ENCODE measurements around the gene CRELD2.

The CRELD2 gene

DNA sequence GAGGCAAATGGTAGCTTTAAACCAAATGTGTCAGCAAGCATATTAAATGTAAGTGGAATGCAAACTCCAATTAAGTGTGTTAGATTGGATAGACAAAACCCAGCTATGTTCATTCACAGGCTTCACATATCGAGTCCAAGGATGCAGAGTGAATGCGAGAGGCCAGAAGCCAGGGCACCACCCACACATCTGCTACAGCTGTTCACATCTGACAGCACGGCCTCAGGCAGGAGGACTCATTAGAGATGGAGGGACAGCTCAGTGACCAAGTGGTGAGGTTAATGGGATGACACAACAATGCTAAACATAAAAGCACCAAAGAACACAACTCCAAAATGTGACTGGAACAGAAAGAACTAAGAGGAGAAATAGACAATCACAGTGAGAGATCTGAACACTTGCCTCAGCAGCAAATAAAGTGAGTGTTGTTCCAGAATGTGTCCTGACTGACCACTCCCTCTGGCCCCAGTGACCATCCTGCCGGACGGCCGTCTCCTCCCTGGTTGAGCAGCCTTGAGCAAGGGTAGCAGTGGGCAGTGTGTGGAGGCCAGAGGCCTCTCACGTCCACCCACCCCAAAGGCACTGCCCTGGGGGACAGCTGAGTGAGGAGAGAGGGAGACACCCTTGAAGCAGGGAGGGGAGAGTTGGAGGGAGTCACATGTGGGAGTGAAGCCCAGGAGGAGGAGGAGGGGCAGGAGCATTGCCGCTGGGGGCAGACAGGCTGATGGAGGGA lies 23.9 kb upstream of the CRELD2 start:
- Histone ChIP-seq H3K4me3 (ENCODE audit: low read depth, low read length) (no peak overlapping the region), H3K9ac (no peak overlapping the region), H2AFZ (no peak overlapping the region), H3K27me3 (ENCODE audit: control insufficient read depth, insufficient read depth, low read length) (no peaks in the 10 kb centered on the region), H3K9me3 (ENCODE audit: control insufficient read depth, low read length) (no peaks in the 10 kb centered on the region), H3K27ac (no peak overlapping the region), H3K79me2 (no peaks in the 10 kb centered on the region), H3K36me3 (ENCODE audit: control insufficient read depth, insufficient read depth, low read length) (no peaks in the 10 kb centered on the region), H3K4me1 (no peaks in the 10 kb centered on the region), H3K4me2 (ENCODE audit: low read length) (no peak overlapping the region)
- TF ChIP-seq, protein P1, sequence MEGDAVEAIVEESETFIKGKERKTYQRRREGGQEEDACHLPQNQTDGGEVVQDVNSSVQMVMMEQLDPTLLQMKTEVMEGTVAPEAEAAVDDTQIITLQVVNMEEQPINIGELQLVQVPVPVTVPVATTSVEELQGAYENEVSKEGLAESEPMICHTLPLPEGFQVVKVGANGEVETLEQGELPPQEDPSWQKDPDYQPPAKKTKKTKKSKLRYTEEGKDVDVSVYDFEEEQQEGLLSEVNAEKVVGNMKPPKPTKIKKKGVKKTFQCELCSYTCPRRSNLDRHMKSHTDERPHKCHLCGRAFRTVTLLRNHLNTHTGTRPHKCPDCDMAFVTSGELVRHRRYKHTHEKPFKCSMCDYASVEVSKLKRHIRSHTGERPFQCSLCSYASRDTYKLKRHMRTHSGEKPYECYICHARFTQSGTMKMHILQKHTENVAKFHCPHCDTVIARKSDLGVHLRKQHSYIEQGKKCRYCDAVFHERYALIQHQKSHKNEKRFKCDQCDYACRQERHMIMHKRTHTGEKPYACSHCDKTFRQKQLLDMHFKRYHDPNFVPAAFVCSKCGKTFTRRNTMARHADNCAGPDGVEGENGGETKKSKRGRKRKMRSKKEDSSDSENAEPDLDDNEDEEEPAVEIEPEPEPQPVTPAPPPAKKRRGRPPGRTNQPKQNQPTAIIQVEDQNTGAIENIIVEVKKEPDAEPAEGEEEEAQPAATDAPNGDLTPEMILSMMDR (IDR thresholded peaks at IDR 0.05): no peak

DNA sequence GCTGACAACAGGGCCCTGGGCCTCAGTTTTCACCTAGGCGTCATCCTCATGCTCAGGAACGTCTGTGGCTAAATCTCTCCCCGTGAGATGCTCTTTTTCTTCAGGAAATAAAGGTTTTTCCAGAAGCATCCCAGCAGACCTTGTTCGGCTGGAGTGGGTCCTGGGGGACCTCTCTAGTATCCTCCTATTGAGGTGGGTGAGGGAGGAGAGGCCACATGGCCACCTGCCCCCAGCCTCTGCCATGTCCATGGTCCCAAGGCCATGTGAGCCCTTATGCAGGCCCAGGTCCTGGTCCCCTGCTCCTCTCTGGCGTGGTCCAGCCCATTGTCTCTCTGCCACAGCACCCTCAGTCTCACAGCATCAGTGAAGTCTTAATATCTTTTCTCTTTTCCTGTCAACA lies 22.2 kb upstream of the CRELD2 start:
- TF ChIP-seq, protein P1 (IDR thresholded peaks at IDR 0.05): no peak
- Histone ChIP-seq H2AFZ (no peak overlapping the region), H3K4me2 (ENCODE audit: low read length) (no peak overlapping the region), H3K4me3 (ENCODE audit: low read depth, low read length) (no peak overlapping the region), H3K9me3 (ENCODE audit: control insufficient read depth, low read length) (no peaks in the 10 kb centered on the region), H3K79me2 (no peaks in the 10 kb centered on the region), H3K27ac (no peak overlapping the region), H3K9ac (no peak overlapping the region), H3K4me1 (no peaks in the 10 kb centered on the region), H3K36me3 (ENCODE audit: control insufficient read depth, insufficient read depth, low read length) (no peaks in the 10 kb centered on the region), H3K27me3 (ENCODE audit: control insufficient read depth, insufficient read depth, low read length) (no peaks in the 10 kb centered on the region)

DNA sequence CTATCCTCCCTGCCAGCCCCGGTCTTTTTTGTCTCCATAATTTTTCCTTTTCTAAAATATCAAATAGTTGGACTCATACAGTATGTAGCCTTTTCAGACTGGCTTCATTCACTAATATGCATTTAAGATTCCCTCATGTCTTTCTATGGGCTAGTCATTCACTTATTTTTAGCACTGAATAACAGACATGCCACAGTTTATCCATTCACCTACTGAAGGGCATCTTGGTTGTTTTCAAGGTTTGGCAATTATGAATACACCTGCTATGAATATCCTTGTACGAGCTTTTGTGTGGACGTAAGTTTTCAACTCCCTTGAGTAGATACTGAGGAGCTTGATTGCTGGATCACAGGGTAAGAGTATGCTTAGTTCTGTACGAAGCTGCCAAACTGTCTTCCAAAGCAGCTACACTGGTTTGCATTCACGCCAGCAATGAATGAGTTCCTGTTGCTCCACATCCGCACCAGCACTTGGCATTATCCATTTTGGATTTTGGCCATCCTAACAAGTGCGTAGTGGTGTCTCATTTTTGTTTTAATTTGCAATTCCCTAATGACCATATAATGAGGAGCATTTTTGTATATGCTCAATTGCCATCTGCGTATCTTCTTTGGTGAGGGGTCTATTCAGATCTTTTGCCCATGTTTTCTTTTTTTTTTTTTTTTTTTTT lies 21.3 kb upstream of the CRELD2 start:
- Histone ChIP-seq H3K9ac (no peak overlapping the region), H3K4me1 (no peaks in the 10 kb centered on the region), H3K4me3 (ENCODE audit: low read depth, low read length) (no peak overlapping the region), H3K79me2 (no peaks in the 10 kb centered on the region), H3K4me2 (ENCODE audit: low read length) (no peak overlapping the region), H2AFZ (no peak overlapping the region), H3K27ac (no peak overlapping the region), H3K36me3 (ENCODE audit: control insufficient read depth, insufficient read depth, low read length) (no peaks in the 10 kb centered on the region), H3K9me3 (ENCODE audit: control insufficient read depth, low read length) (no peaks in the 10 kb centered on the region), H3K27me3 (ENCODE audit: control insufficient read depth, insufficient read depth, low read length) (no peaks in the 10 kb centered on the region)
- TF ChIP-seq, protein P1 (IDR thresholded peaks at IDR 0.05): no peak

DNA sequence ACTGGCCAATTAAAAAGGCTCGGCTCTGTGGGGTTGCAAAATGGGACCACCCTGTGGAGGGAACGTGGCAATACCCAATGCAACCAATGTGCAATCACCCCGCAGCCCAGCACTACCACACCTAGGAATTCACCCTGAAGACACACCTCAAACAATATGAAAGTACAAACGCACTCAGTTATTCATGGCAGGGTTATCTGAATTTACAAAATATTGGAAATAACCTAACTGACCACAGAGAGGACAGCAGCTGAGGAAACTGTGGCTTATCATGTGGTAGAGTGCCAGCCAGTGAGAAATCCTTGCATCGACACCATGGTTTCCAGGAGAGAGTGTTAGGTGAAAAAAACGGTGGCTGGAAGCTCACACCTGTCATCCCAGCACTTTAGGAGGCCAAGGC lies 18.9 kb upstream of the CRELD2 start:
- H3K36me3 ChIP-seq (ENCODE audit: control insufficient read depth, insufficient read depth, low read length): no peaks in the 10 kb centered on the region
- TF ChIP-seq, protein P1 (IDR thresholded peaks at IDR 0.05): no peak
- no peaks in the 10 kb centered on the region for H3K79me2 ChIP-seq

More for the DNA sequence above, 18.9 kb upstream of the CRELD2 start:
- H3K4me2 ChIP-seq (ENCODE audit: low read length): no peak overlapping the region
- H2AFZ ChIP-seq: no peak overlapping the region
- H3K27ac ChIP-seq: no peak overlapping the region
- H3K4me1 ChIP-seq: no peaks in the 10 kb centered on the region
- H3K9ac ChIP-seq: no peak overlapping the region
- H3K4me3 ChIP-seq (ENCODE audit: low read depth, low read length): no peak overlapping the region
- no peaks in the 10 kb centered on the region for H3K27me3 ChIP-seq (ENCODE audit: control insufficient read depth, insufficient read depth, low read length)
- H3K9me3 ChIP-seq (ENCODE audit: control insufficient read depth, low read length): no peaks in the 10 kb centered on the region

All from parathyroid adenoma (tissue), 2 donors.